ENCODE measurements around the gene MRGPRG. TPM values are rescaled to one million over a fixed set of nuclear protein-coding genes. Genes with fewer than 3 reads are reported as not detected.

The MRGPRG gene
- polyA plus RNA-seq, 1 donor (not counting 4 experiments of a cell fraction or from before 2014, with no cell fraction given): not detected

DNA sequence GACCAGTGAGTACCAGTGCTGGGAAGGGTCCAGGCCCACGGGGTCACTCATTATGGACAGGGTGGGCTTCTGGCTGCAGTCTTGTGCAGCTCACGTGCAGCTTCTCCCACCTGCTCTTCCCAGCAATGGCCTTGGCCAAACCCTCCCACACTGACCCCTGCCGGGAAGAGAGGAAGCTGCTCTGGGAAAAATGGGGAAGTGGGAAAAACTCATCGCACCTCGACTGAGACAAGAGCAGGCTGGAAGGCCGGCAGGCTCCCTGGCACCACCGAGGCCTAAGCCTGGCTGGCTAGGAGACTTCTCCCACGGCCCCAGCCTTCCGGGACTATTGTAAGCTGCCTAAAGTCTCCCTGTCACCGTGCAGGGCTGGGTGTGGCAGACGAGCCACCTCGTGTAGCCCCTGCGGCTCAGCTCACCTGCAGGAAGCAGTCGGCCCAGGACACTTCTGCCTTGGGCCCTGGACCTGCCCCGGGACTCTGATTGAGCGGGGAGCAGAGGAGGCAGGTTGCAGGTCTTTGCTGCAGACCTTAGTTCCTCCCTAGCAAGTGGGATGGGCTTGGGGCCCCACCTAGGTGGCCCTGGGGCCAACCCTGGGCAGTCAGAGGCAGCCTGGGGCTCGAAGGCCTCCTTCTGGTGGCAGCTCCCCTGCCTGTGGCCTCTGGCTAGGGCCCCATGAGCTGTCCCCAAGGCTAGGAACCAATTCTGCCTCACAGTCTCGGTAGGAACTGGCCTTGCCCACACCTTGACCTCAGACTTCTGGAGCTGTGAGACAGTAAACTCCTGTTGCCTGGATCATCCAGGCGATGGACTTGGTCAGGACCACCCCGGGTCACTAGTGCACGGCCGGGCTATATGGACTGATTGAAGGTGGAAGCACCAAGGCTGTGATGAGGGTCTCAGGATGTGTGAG, 23.1 kb downstream of the MRGPRG start:
- TF ChIP-seq CTCF (optimal IDR thresholded peaks at IDR 0.05 in 1 of 3, IDR thresholded peaks at IDR 0.05 in 1 of 3, conservative IDR thresholded peaks at IDR 0.05 in 1 of 3; ENCODE audit: extremely low read depth in 1 of 3, insufficient read depth in 2 of 3, low read length in 3 of 3): peak in 1 of 3 experiments; percentile 6
- no peak for TF ChIP-seq EZH2 (IDR thresholded peaks at IDR 0.05; ENCODE audit: low read length)
- Histone ChIP-seq H2AFZ (ENCODE audit: control insufficient read depth, low read length) (no peak overlapping the region), H3K4me3 (ENCODE audit: control insufficient read depth in 2 of 3, extremely low read depth in 1 of 3, insufficient read depth in 2 of 3, low read depth in 1 of 3, low read length in 3 of 3) (no peak overlapping the region), H3K9me3 (ENCODE audit: control insufficient read depth, low read depth, low read length) (no peaks in the 10 kb centered on the region), H4K20me1 (ENCODE audit: control insufficient read depth, extremely low read depth, insufficient read depth, low read length) (no peaks in the 10 kb centered on the region), H3K9me1 (ENCODE audit: control insufficient read depth, extremely low read depth, insufficient read depth, low read length) (no peaks in the 10 kb centered on the region), H3K79me2 (ENCODE audit: control insufficient read depth, insufficient read depth, low read length) (no peaks in the 10 kb centered on the region), H3K27ac (ENCODE audit: control insufficient read depth, insufficient read depth, low read length) (no peak overlapping the region), H3K4me1 (ENCODE audit: control insufficient read depth, extremely low read depth, insufficient read depth, low read length) (no peaks in the 10 kb centered on the region), H3K9ac (ENCODE audit: control insufficient read depth, extremely low read depth, insufficient read depth, low read length) (no peak overlapping the region), H3K4me2 (ENCODE audit: control insufficient read depth, extremely low read depth, insufficient read depth, low read depth, low read length) (no peak overlapping the region), H3K36me3 (ENCODE audit: control insufficient read depth in 2 of 2, extremely low read depth in 1 of 2, insufficient read depth in 2 of 2, low read length in 2 of 2) (no peaks in the 10 kb centered on the region), H3K27me3 (ENCODE audit: control insufficient read depth, extremely low read depth, insufficient read depth, low read length) (peaks cover 23% of the 10 kb centered on the region)
- dilution Hi-C loops (cut with MboI; ENCODE audit: extremely low pct_ligation_motif_present, low sequenced_read_pairs): no loop called here
- FAIRE-seq (no peak), DNase-seq (ENCODE audit: low read depth, low spot score) (no peak)

GRCh38 chr11:3194016-3194816, 24.4 kb downstream of the MRGPRG start:
- Histone ChIP-seq H3K4me1 (ENCODE audit: control insufficient read depth, extremely low read depth, insufficient read depth, low read length) (no peaks in the 10 kb centered on the region), H3K4me2 (ENCODE audit: control insufficient read depth, extremely low read depth, insufficient read depth, low read depth, low read length) (no peak overlapping the region), H3K9me3 (ENCODE audit: control insufficient read depth, low read depth, low read length) (no peaks in the 10 kb centered on the region), H3K9me1 (ENCODE audit: control insufficient read depth, extremely low read depth, insufficient read depth, low read length) (no peaks in the 10 kb centered on the region), H3K79me2 (ENCODE audit: control insufficient read depth, insufficient read depth, low read length) (no peaks in the 10 kb centered on the region), H4K20me1 (ENCODE audit: control insufficient read depth, extremely low read depth, insufficient read depth, low read length) (no peaks in the 10 kb centered on the region), H2AFZ (ENCODE audit: control insufficient read depth, low read length) (no peak overlapping the region), H3K4me3 (ENCODE audit: control insufficient read depth in 2 of 3, extremely low read depth in 1 of 3, insufficient read depth in 2 of 3, low read depth in 1 of 3, low read length in 3 of 3) (no peak overlapping the region), H3K9ac (ENCODE audit: control insufficient read depth, extremely low read depth, insufficient read depth, low read length) (no peak overlapping the region), H3K27ac (ENCODE audit: control insufficient read depth, insufficient read depth, low read length) (no peak overlapping the region), H3K27me3 (ENCODE audit: control insufficient read depth, extremely low read depth, insufficient read depth, low read length) (peaks cover 22% of the 10 kb centered on the region), H3K36me3 (ENCODE audit: control insufficient read depth in 2 of 2, extremely low read depth in 1 of 2, insufficient read depth in 2 of 2, low read length in 2 of 2) (no peaks in the 10 kb centered on the region)
- FAIRE-seq: no peak
- no peak for DNase-seq (ENCODE audit: low read depth, low spot score)
- TF ChIP-seq EZH2 (IDR thresholded peaks at IDR 0.05; ENCODE audit: low read length): no peak
- TF ChIP-seq CTCF (optimal IDR thresholded peaks at IDR 0.05 in 1 of 3, IDR thresholded peaks at IDR 0.05 in 1 of 3, conservative IDR thresholded peaks at IDR 0.05 in 1 of 3; ENCODE audit: extremely low read depth in 1 of 3, insufficient read depth in 2 of 3, low read length in 3 of 3): no peak
- dilution Hi-C loops (cut with MboI; ENCODE audit: extremely low pct_ligation_motif_present, low sequenced_read_pairs): no loop called here

Data from keratinocyte (primary cell).